Vagina (tissue), 2 donors: ENCODE results near the gene FAM43B. TPM values are rescaled to one million over a fixed set of nuclear protein-coding genes. Genes with fewer than 3 reads are reported as not detected.
A peak's percentile ranks its signal among the peaks of the same experiment; 100 is the strongest.
"Not testable (repeated sequence)": the region's sequence is repeated elsewhere in the genome, so short reads cannot be mapped to it uniquely, and the experiment has no call there.

ENCODE experiments used
- DNase-seq, 2 donors: peaks; one replicate each; pipeline ENCODE4 v3.0.0-alpha.2; 2017; ENCODE audit errors: extremely low spot score in 2 of 2
- H3K27ac ChIP-seq: fragments of 200-600 bp; sonication (generic); one replicate; pipeline ENCODE4 v1.5.1; 2019
- H3K27me3 ChIP-seq: fragments of 200-600 bp; sonication (generic); one replicate; pipeline ENCODE4 v1.5.1; 2019
- H3K36me3 ChIP-seq, 2 donors: fragments of 200-600 bp; sonication (generic); one replicate each; pipeline ENCODE4 v1.5.1; 2017 to 2019
- H3K4me1 ChIP-seq: fragments of 200-600 bp; sonication (generic); one replicate; pipeline ENCODE4 v1.5.1; 2019
- H3K4me3 ChIP-seq, 2 donors: fragments of 200-600 bp; sonication (generic); 1 replicate in 1 of 2; 2 replicates in 1 of 2; pipeline ENCODE4 v1.5.1; 2016 to 2019
- H3K9me3 ChIP-seq: fragments of 200-600 bp; sonication (generic); one replicate; pipeline ENCODE4 v1.5.1; 2019
- CTCF ChIP-seq, 3 experiments: fragments of 450-650 bp in 2 of 3; fragments of 200-600 bp in 1 of 3; sonication (generic) in 1 of 3; IDR thresholded peaks; one replicate each; pipeline ENCODE4 v1.5.1; 2017 to 2019; ENCODE audit warnings: antibody characterized with exemption in 3 of 3, mild to moderate bottlenecking in 2 of 3, moderate library complexity in 2 of 3
- POLR2A ChIP-seq, 2 donors: fragments of 450-650 bp; IDR thresholded peaks; one replicate each; pipeline ENCODE4 v1.6.1; 2017; ENCODE audit warnings: antibody characterized with exemption in 2 of 2, mild to moderate bottlenecking in 2 of 2, moderate library complexity in 2 of 2
- POLR2AphosphoS5 ChIP-seq, 2 donors: sonication (generic); formaldehyde crosslinking; IDR thresholded peaks; one replicate each; pipeline ENCODE4 v1.9.0; 2017; ENCODE audit warnings: antibody characterized with exemption in 2 of 2, mild to moderate bottlenecking in 2 of 2, low read depth in 1 of 2; ENCODE audit not compliant: insufficient read depth in 1 of 2
- intact Hi-C: fragments of 100-400 bp; cut with DNase I; formaldehyde crosslinking; loops from one replicate; pipeline ENCODE4 v1.15.1; 2023
- total RNA-seq: library from RNA; depleted of rRNA; stranded (reverse); fragments of >200 nt; gene quantifications from one replicate; pipeline ENCODE4 v1.2.3, GENCODE V29; 2016

The FAM43B gene
- total RNA-seq, 1 donor from 2014 or later = not detected

- no peak for TF ChIP-seq POLR2AphosphoS5 (IDR thresholded peaks at IDR 0.05; ENCODE audit: insufficient read depth in 1 of 2, low read depth in 1 of 2)
- TF ChIP-seq CTCF (IDR thresholded peaks at IDR 0.05) = no peak
- no peak for TF ChIP-seq POLR2A (IDR thresholded peaks at IDR 0.05)
- H3K9me3 ChIP-seq = no peaks in the 10 kb centered on the region
- peaks cover 27% of the 10 kb centered on the region for H3K4me1 ChIP-seq
- H3K36me3 ChIP-seq = no peaks in the 10 kb centered on the region
- intact Hi-C loops = no loop called here
- H3K27me3 ChIP-seq = no peaks in the 10 kb centered on the region
- H3K4me3 ChIP-seq = peak overlapping the region; percentile 90 to 98
- DNase-seq = no peak
- peak overlapping the region; percentile 80 for H3K27ac ChIP-seq
Measured at GRCh38 chr1:20508411-20508771, 44.0 kb upstream of the FAM43B start.

- Histone ChIP-seq H3K9me3 (no peaks in the 10 kb centered on the region), H3K27me3 (no peaks in the 10 kb centered on the region), H3K4me1 (peaks cover 7% of the 10 kb centered on the region), H3K4me3 (no peak overlapping the region), H3K27ac (no peak overlapping the region), H3K36me3 (no peaks in the 10 kb centered on the region)
- no peak for DNase-seq
- intact Hi-C loops = no loop called here
- TF ChIP-seq POLR2AphosphoS5 (IDR thresholded peaks at IDR 0.05; ENCODE audit: insufficient read depth in 1 of 2, low read depth in 1 of 2) (no peak), CTCF (IDR thresholded peaks at IDR 0.05) (no peak), POLR2A (IDR thresholded peaks at IDR 0.05) (no peak)
Measured at GRCh38 chr1:20511518-20512428, 40.6 kb upstream of the FAM43B start.

- H3K36me3 ChIP-seq, H3K9me3 ChIP-seq, H3K4me3 ChIP-seq, DNase-seq, H3K27ac ChIP-seq, H3K4me1 ChIP-seq, H3K27me3 ChIP-seq: not testable (repeated sequence)
- intact Hi-C loops = loop anchor here (5.0 kb wide), 1 partner anchor 123 kb away; no protein-coding TSS in a partner anchor
Measured at GRCh38 chr1:20519609-20520262, 32.6 kb upstream of the FAM43B start.

GRCh38 chr1:20521960-20522861, 30.2 kb upstream of the FAM43B start:
- H3K36me3 ChIP-seq = no peaks in the 10 kb centered on the region
- H3K27ac ChIP-seq = no peak overlapping the region
- H3K27me3 ChIP-seq = no peaks in the 10 kb centered on the region
- H3K4me1 ChIP-seq = no peaks in the 10 kb centered on the region
- TF ChIP-seq POLR2AphosphoS5 (IDR thresholded peaks at IDR 0.05; ENCODE audit: insufficient read depth in 1 of 2, low read depth in 1 of 2) (no peak), CTCF (IDR thresholded peaks at IDR 0.05) (peak; percentile 61 to 91 (median 78))
- intact Hi-C loops = loop anchor here (5.0 kb wide), 1 partner anchor 120 kb away; no protein-coding TSS in a partner anchor
- H3K9me3 ChIP-seq = no peaks in the 10 kb centered on the region
- no peak for DNase-seq
- no peak overlapping the region for H3K4me3 ChIP-seq

GRCh38 chr1:20526267-20526666, 26.1 kb upstream of the FAM43B start:
- Histone ChIP-seq H3K4me3 (no peak overlapping the region), H3K4me1 (no peaks in the 10 kb centered on the region), H3K27me3 (no peaks in the 10 kb centered on the region), H3K27ac (no peak overlapping the region), H3K9me3 (no peaks in the 10 kb centered on the region), H3K36me3 (no peaks in the 10 kb centered on the region)
- TF ChIP-seq POLR2AphosphoS5 (IDR thresholded peaks at IDR 0.05; ENCODE audit: insufficient read depth in 1 of 2, low read depth in 1 of 2) = no peak
- TF ChIP-seq CTCF (IDR thresholded peaks at IDR 0.05) = no peak
- no peak for TF ChIP-seq POLR2A (IDR thresholded peaks at IDR 0.05)
- no peak for DNase-seq
- intact Hi-C loops = no loop called here
